OCI-LY1 (cell line): ENCODE results near the gene TSACC.

Source experiments
- CTCF ChIP-seq: fragments of 200-600 bp; sonication (generic), shearing (Covaris generic); IDR thresholded peaks from 2 replicates; pipeline ENCODE4 v1.5.1; 2017; ENCODE audit warnings: mild to moderate bottlenecking, antibody characterized with exemption, low read length, moderate library complexity, mixed read lengths
- EZH2 ChIP-seq: fragments of 200-600 bp; sonication (generic), shearing (Covaris generic); IDR thresholded peaks from 2 replicates; pipeline ENCODE4 v1.8.0; 2017; ENCODE audit warnings: borderline replicate concordance, mixed run types, mild to moderate bottlenecking, antibody characterized with exemption, low read length, moderate library complexity, mixed read lengths

DNA sequence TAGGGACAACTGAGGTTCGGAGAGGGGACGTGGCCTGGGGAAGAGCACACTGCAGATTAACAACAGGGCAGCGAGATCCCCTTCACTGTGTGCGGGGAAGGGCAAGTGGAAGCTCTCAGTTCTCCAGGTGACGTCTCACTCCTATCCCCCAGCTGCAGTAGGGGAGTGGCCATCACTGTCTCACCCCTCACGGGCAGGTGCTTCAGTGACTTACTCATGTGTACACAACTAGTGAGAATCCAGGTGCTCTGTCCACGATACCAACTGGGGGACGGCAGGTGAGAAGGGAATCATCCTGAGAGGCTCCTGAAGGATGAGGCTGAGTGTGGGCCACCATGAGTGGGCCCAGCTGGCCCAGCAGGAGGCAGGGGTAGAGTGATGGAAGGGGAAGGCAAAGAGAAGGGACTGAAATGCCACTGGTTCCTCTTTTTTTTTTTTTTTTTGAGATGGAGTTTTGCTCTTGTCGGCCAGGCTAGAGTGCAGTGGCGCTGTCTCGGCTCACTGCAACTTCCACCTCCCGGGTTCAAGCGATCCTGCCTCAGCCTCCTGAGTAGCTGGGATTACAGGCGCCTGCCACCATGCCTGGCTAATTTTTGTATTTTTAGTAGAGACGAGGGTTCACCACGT, 56.6 kb downstream of the TSACC start:
- peak; percentile 22; the same call in 1 of the 2 replicates for TF ChIP-seq CTCF
- no peak for TF ChIP-seq EZH2
